K562 (cell line): ENCODE measurements around the gene PKHD1. TPM values are rescaled to one million over a fixed set of nuclear protein-coding genes. Genes with fewer than 3 reads are reported as not detected.

ENCODE experiments used
- ATAC-seq: fragments of 200-7000 bp; cut with Tn5 transposase; 3 replicates; pipeline ENCODE4 v1.9.1; 2020; ENCODE audit warnings: moderate library complexity
- BruUV-seq: library from RNA; stranded (reverse); fragments of 400-500 nt; replicated peaks from 2 replicates; lab custom pipeline; 2021; lab: Mats Ljungman, UMichigan
- CTCF ChIA-PET: fragments of 300-600 bp; formaldehyde crosslinking; extraction: SDS; loops from one replicate; lab custom pipeline; 2021; ENCODE audit warnings: low intra/inter-chr PET ratio; lab: Yijun Ruan, JAX
- POLR2A ChIA-PET: fragments of 300-600, 350-650 bp; sonication (Branson Sonifier 250); formaldehyde crosslinking; extraction: SDS; loops from one replicate; lab custom pipeline; 2021; ENCODE audit warnings: antibody characterized with exemption, inconsistent platforms; lab: Yijun Ruan, JAX
- DNase-seq, 4 experiments: peaks; one replicate each; pipeline versions ENCODE4 v3.0.0 to v3.0.0-alpha.2; 2011 to 2018; ENCODE audit warnings: low spot score in 3 of 4, mixed read lengths in 3 of 4; ENCODE audit errors: extremely low read depth in 1 of 4
- FAIRE-seq: peaks from 2 replicates; lab custom pipeline; 2011; peaks lifted over from hg19 to GRCh38; lab: Jason Lieb, UNC
- H2AFZ ChIP-seq: 2 replicates; pipeline ENCODE4 v1.6.0; 2011; ENCODE audit warnings: low read depth, low read length, control low read depth, inconsistent platforms
- H3K27ac ChIP-seq: fragments of 200-600 bp; 3 replicates; pipeline ENCODE4 v1.8.0; 2011; ENCODE audit warnings: low read depth, mild to moderate bottlenecking, control low read depth, inconsistent platforms, low read length, moderate library complexity, mixed read lengths; ENCODE audit errors: extremely low read depth
- H3K27me3 ChIP-seq, 2 experiments: fragments of 300-600 bp in 1 of 2; 2 replicates in 1 of 2; 3 replicates in 1 of 2; pipeline versions ENCODE4 v1.6.0 to v1.8.0; 2011; ENCODE audit warnings: inconsistent platforms in 2 of 2, low read length in 2 of 2, mild to moderate bottlenecking in 1 of 2, mixed read lengths in 1 of 2, moderate library complexity in 1 of 2; ENCODE audit not compliant: control insufficient read depth in 2 of 2, insufficient read depth in 2 of 2
- H3K36me3 ChIP-seq: fragments of 300-600 bp; 3 replicates; pipeline ENCODE4 v1.8.0; 2011; ENCODE audit warnings: mild to moderate bottlenecking, low read length, inconsistent platforms; ENCODE audit not compliant: control insufficient read depth, insufficient read depth
- H3K4me1 ChIP-seq, 2 experiments: fragments of 200-600 bp in 1 of 2; replicated peaks in 1 of 2; 2 replicates in 1 of 2; 3 replicates in 1 of 2; pipeline versions ENCODE4 v1.5.1 to v1.8.0; 2011; ENCODE audit warnings: inconsistent platforms in 2 of 2, low read length in 2 of 2, mild to moderate bottlenecking in 1 of 2, mixed read lengths in 1 of 2, moderate library complexity in 1 of 2; ENCODE audit not compliant: control insufficient read depth in 2 of 2, insufficient read depth in 2 of 2
- H3K4me2 ChIP-seq: 2 replicates; pipeline ENCODE4 v1.6.1; 2011; ENCODE audit warnings: low read length, control low read depth, inconsistent platforms, mixed read lengths; ENCODE audit not compliant: insufficient read depth
- H3K4me3 ChIP-seq: fragments of 200-600 bp; sonication (generic), shearing (Covaris generic); 2 replicates; pipeline ENCODE4 v1.5.1; 2016; ENCODE audit warnings: control low read depth, inconsistent platforms
- H3K79me2 ChIP-seq: fragments of 200-600 bp; 3 replicates; pipeline ENCODE4 v1.8.0; 2011; ENCODE audit warnings: low read length, inconsistent platforms; ENCODE audit not compliant: control insufficient read depth, insufficient read depth
- H3K9ac ChIP-seq, 2 experiments: 2 replicates each; pipeline versions ENCODE4 v1.6.0 to v1.6.1; 2011; ENCODE audit warnings: low read depth in 2 of 2, low read length in 2 of 2, control low read depth in 1 of 2, inconsistent platforms in 1 of 2, mild to moderate bottlenecking in 1 of 2, mixed read lengths in 1 of 2; ENCODE audit not compliant: insufficient read depth in 1 of 2
- H3K9me1 ChIP-seq: one replicate; pipeline ENCODE4 v1.6.0; 2011; ENCODE audit warnings: inconsistent platforms, mild to moderate bottlenecking, low read length, moderate library complexity; ENCODE audit not compliant: control insufficient read depth, insufficient read depth
- H3K9me3 ChIP-seq: replicated peaks from 2 replicates; pipeline ENCODE4 v1.5.1; 2011; ENCODE audit warnings: low read depth, low read length, inconsistent platforms; ENCODE audit not compliant: control insufficient read depth, insufficient read depth
- H4K20me1 ChIP-seq: replicated peaks from 2 replicates; pipeline ENCODE4 v1.6.1; 2011; ENCODE audit warnings: low read length, inconsistent platforms, mixed read lengths; ENCODE audit not compliant: control insufficient read depth, insufficient read depth
- NFE2L1 ChIP-seq: fragments of 450-650 bp; IDR thresholded peaks from 2 replicates; pipeline ENCODE4 v1.6.1; 2016; ENCODE audit warnings: missing genetic modification characterization, low read depth, mild to moderate bottlenecking, missing compliant biosample characterization, moderate library complexity, borderline replicate concordance
- RB1 ChIP-seq: fragments of 450-650 bp; IDR thresholded peaks from 2 replicates; pipeline ENCODE4 v1.6.1; 2017; ENCODE audit warnings: low read depth, mild to moderate bottlenecking
- STAT6 ChIP-seq: sonication (generic); formaldehyde crosslinking; IDR thresholded peaks from 2 replicates; pipeline ENCODE4 v1.8.1; 2023; ENCODE audit warnings: mild to moderate bottlenecking, missing genetic modification reagents
- ZNF655 ChIP-seq: fragments of 250-450 bp; sonication (Bioruptor Pico); IDR thresholded peaks from 2 replicates; pipeline ENCODE4 v1.5.0; 2021
- WGBS: fragments of 100-300 bp; shearing (Covaris generic); methylation state at CpG from one replicate; pipeline ENCODE4 v1.1.6; 2016; ENCODE audit warnings: low coverage, mixed read lengths; ENCODE audit not compliant: insufficient coverage; ENCODE audit errors: missing lambda C conversion rate; 5-methylcytosine and 5-hydroxymethylcytosine counted together
- in situ Hi-C: fragments of 300-500 bp; cut with MboI; formaldehyde crosslinking; loops from 4 replicates; pipeline ENCODE4 v1.15.0; 2018; ENCODE audit warnings: inconsistent platforms, mixed read lengths
- intact Hi-C: fragments of 100-400 bp; cut with micrococcal nuclease; formaldehyde crosslinking; loops from 2 replicates; pipeline ENCODE4 v1.14.2; 2022
- polyA plus RNA-seq, 8 experiments: library from polyadenylated mRNA; depleted of rRNA in 4 of 8; stranded (reverse) in 5 of 8; unstranded in 3 of 8; fragments of >200 nt; fragmentation: Nextera tagmentation in 2 of 8; fragmentation: Illumina TruSeq in 1 of 8; extraction: Ambion mirVana in 2 of 8; extraction: Trizol in 1 of 8; gene quantifications; 2 replicates each; pipeline versions ENCODE4 v1.2.1 to v1.2.3, GENCODE V29; 2011 to 2014; ENCODE audit warnings: inconsistent platforms in 1 of 8, missing spikeins in 1 of 8
- total RNA-seq, 7 experiments: library from RNA; depleted of rRNA in 6 of 7; stranded (reverse); fragments of >200 nt in 6 of 7; fragmentation: Illumina TruSeq in 2 of 7; extraction: Trizol in 2 of 7; gene quantifications; 2 replicates each; pipeline versions ENCODE4 v1.2.1 to v1.2.3, GENCODE V29; 2011 to 2021; ENCODE audit warnings: low replicate concordance in 1 of 7

PKHD1 gene
- total and polyA plus RNA-seq, 9 of the 15 experiments (the other 6 are each of a cell fraction or from before 2014, with no cell fraction given): 0.01 to 0.04 (median 0.01) TPM; not detected in 6

GRCh38 chr6:51830666-51831065 is 256.7 kb downstream of the PKHD1 start:
- no peak overlapping the region for H3K4me2 ChIP-seq
- H4K20me1 ChIP-seq: no peaks in the 10 kb centered on the region
- H3K9ac ChIP-seq: no peak overlapping the region
- no peaks in the 10 kb centered on the region for H3K9me1 ChIP-seq
- 0% methylated on average over 1 of the region's 1 CpG for WGBS
- DNase-seq (no peak), FAIRE-seq (no peak), ATAC-seq (no peak)
- intact Hi-C loops: no loop called here
- H3K4me1 ChIP-seq: no peaks in the 10 kb centered on the region
- no peak overlapping the region for H2AFZ ChIP-seq
- H3K4me3 ChIP-seq: no peak overlapping the region
- no peak overlapping the region for H3K27ac ChIP-seq
- no peaks in the 10 kb centered on the region for H3K9me3 ChIP-seq
- no TSS peak for BruUV-seq
- in situ Hi-C loops: no loop called here
- no peaks in the 10 kb centered on the region for H3K36me3 ChIP-seq
- no peaks in the 10 kb centered on the region for H3K27me3 ChIP-seq
- ChIA-PET POLR2A (no interaction called here), CTCF (no interaction called here)
- H3K79me2 ChIP-seq: no peaks in the 10 kb centered on the region
- TF ChIP-seq ZNF655 (CRISPR knock-in tag): no peak
- no peak for TF ChIP-seq RB1
- TF ChIP-seq NFE2L1: no peak
- TF ChIP-seq STAT6 (CRISPR knock-in tag): no peak
